Endothelial cell of umbilical vein (primary cell): ENCODE data around the gene ERBB4. TPM values are rescaled to one million over a fixed set of nuclear protein-coding genes. Genes with fewer than 3 reads are reported as not detected.

Experiments used
- BruUV-seq: library from RNA; stranded (reverse); fragments of 400-500 nt; replicated peaks from 2 replicates; lab custom pipeline; 2021; lab: Mats Ljungman, UMichigan
- CTCF ChIA-PET: fragments of 300-600, 350-600 bp; sonication (Branson Sonifier 250); formaldehyde crosslinking; loops from one replicate; lab custom pipeline; 2021; ENCODE audit warnings: antibody characterized with exemption, inconsistent platforms; lab: Charles Lee
- POLR2A ChIA-PET: fragments of 300-600, 350-600 bp; sonication (Branson Sonifier 250); formaldehyde crosslinking; loops from one replicate; lab custom pipeline; 2021; ENCODE audit warnings: antibody characterized with exemption, inconsistent platforms; lab: Charles Lee
- DNase-seq: peaks from one replicate; pipeline ENCODE4 v3.0.0-alpha.2; 2011; ENCODE audit warnings: low read depth, low spot score
- FAIRE-seq: peaks from 2 replicates; lab custom pipeline; 2011; peaks lifted over from hg19 to GRCh38; lab: Jason Lieb, UNC
- H2AFZ ChIP-seq: 2 replicates; pipeline ENCODE4 v1.6.0; 2012; ENCODE audit warnings: low read depth, low read length, control low read depth, inconsistent platforms
- H3K27ac ChIP-seq: 2 replicates; pipeline ENCODE4 v1.5.1; 2011; ENCODE audit warnings: low read depth, mild to moderate bottlenecking, control low read depth, low read length, moderate library complexity; ENCODE audit not compliant: insufficient read depth
- H3K27me3 ChIP-seq, 2 experiments: 2 replicates each; pipeline versions ENCODE4 v1.6.0 to v1.6.1; 2011; ENCODE audit warnings: low read length in 2 of 2, mixed read lengths in 1 of 2; ENCODE audit not compliant: control insufficient read depth in 2 of 2, insufficient read depth in 2 of 2
- H3K36me3 ChIP-seq, 2 experiments: 2 replicates in 1 of 2; 3 replicates in 1 of 2; pipeline ENCODE4 v1.5.1; 2011; ENCODE audit warnings: low read length in 2 of 2, mild to moderate bottlenecking in 1 of 2, moderate library complexity in 1 of 2; ENCODE audit not compliant: control insufficient read depth in 2 of 2, insufficient read depth in 2 of 2; ENCODE audit errors: extremely low read depth in 1 of 2
- H3K4me1 ChIP-seq: 3 replicates; pipeline ENCODE4 v1.5.1; 2011; ENCODE audit warnings: mild to moderate bottlenecking, low read length; ENCODE audit not compliant: control insufficient read depth, insufficient read depth; ENCODE audit errors: extremely low read depth
- H3K4me2 ChIP-seq: 2 replicates; pipeline ENCODE4 v1.6.1; 2011; ENCODE audit warnings: low read length, control low read depth, mixed read lengths; ENCODE audit not compliant: insufficient read depth
- H3K4me3 ChIP-seq, 3 experiments: fragments of 200-600 bp in 1 of 3; sonication (generic), shearing (Covaris generic) in 1 of 3; replicated peaks in 1 of 3; 2 replicates each; pipeline ENCODE4 v1.5.1; 2011 to 2016; ENCODE audit warnings: control low read depth in 3 of 3, low read length in 3 of 3, mild to moderate bottlenecking in 2 of 3, inconsistent platforms in 1 of 3, low read depth in 1 of 3, moderate library complexity in 1 of 3; ENCODE audit not compliant: insufficient read depth in 1 of 3
- H3K79me2 ChIP-seq: 2 replicates; pipeline ENCODE4 v1.6.0; 2012; ENCODE audit warnings: low read length, inconsistent platforms; ENCODE audit not compliant: control insufficient read depth, insufficient read depth
- H3K9ac ChIP-seq: replicated peaks from 2 replicates; pipeline ENCODE3; 2011; ENCODE audit warnings: low read length, control low read depth; ENCODE audit not compliant: insufficient read depth; ENCODE audit errors: extremely low read depth
- H3K9me1 ChIP-seq: replicated peaks from 3 replicates; pipeline ENCODE4 v1.6.0; 2011; ENCODE audit warnings: mild to moderate bottlenecking, low read length; ENCODE audit not compliant: control insufficient read depth, insufficient read depth; ENCODE audit errors: extremely low read depth
- H3K9me3 ChIP-seq: replicated peaks from 2 replicates; pipeline ENCODE4 v1.5.1; 2012; ENCODE audit warnings: low read length, inconsistent platforms; ENCODE audit not compliant: control insufficient read depth, insufficient read depth
- H4K20me1 ChIP-seq: replicated peaks from 2 replicates; pipeline ENCODE3; 2011; ENCODE audit warnings: mild to moderate bottlenecking, low read length; ENCODE audit not compliant: control insufficient read depth, insufficient read depth; ENCODE audit errors: extremely low read depth
- CTCF ChIP-seq, 2 donors: IDR thresholded peaks; 1 replicate in 1 of 2; 2 replicates in 1 of 2; pipeline ENCODE4 v1.5.1; 2011; ENCODE audit warnings: low read length in 2 of 2, mild to moderate bottlenecking in 2 of 2, moderate library complexity in 2 of 2, control low read depth in 1 of 2, inconsistent platforms in 1 of 2, low read depth in 1 of 2; ENCODE audit not compliant: insufficient read depth in 1 of 2; ENCODE audit errors: extremely low read depth in 1 of 2
- EZH2 ChIP-seq: IDR thresholded peaks from 2 replicates; pipeline ENCODE4 v1.6.1; 2012; ENCODE audit warnings: borderline replicate concordance, low read depth, mild to moderate bottlenecking, moderate library complexity, low read length, inconsistent platforms; ENCODE audit not compliant: severe bottlenecking
- FOS ChIP-seq: IDR thresholded peaks from 2 replicates; pipeline ENCODE4 v1.6.1; 2011; ENCODE audit warnings: mild to moderate bottlenecking, low read length, moderate library complexity, borderline replicate concordance; ENCODE audit not compliant: insufficient read depth
- GATA2 ChIP-seq: IDR thresholded peaks from 2 replicates; pipeline ENCODE4 v1.7.0; 2011; ENCODE audit warnings: low read depth, mild to moderate bottlenecking, moderate library complexity, mixed read lengths, low read length; ENCODE audit not compliant: insufficient read length, insufficient read depth
- JUN ChIP-seq: IDR thresholded peaks from 2 replicates; pipeline ENCODE4 v1.6.1; 2011; ENCODE audit warnings: borderline replicate concordance, low read depth; ENCODE audit not compliant: insufficient read length, insufficient read depth
- MAX ChIP-seq: IDR thresholded peaks from 2 replicates; pipeline ENCODE4 v1.6.1; 2011; ENCODE audit not compliant: insufficient read depth, insufficient read length
- MYC ChIP-seq: IDR thresholded peaks from one replicate; pipeline ENCODE4 v1.6.1; 2011; ENCODE audit warnings: mild to moderate bottlenecking, low read depth, low read length
- POLR2A ChIP-seq: IDR thresholded peaks from 2 replicates; pipeline ENCODE4 v1.6.1; 2012; ENCODE audit warnings: low read depth, mild to moderate bottlenecking, control low read depth, low read length
- POLR2AphosphoS5 ChIP-seq: IDR thresholded peaks from 2 replicates; pipeline ENCODE4 v1.6.1; 2012; ENCODE audit warnings: low read depth, mild to moderate bottlenecking, control low read depth, low read length, moderate library complexity; ENCODE audit not compliant: insufficient read depth
- dilution Hi-C: fragments of 300-500 bp; cut with MboI; formaldehyde crosslinking; loops from one replicate; pipeline ENCODE4 v1.15.0; 2019; ENCODE audit warnings: low sequenced_read_pairs; ENCODE audit not compliant: extremely low pct_ligation_motif_present
- intact Hi-C: fragments of 100-400 bp; cut with micrococcal nuclease; formaldehyde crosslinking; loops from one replicate; pipeline ENCODE4 v1.10.0; 2022
- polyA plus RNA-seq, 4 experiments: library from polyadenylated mRNA; depleted of rRNA in 3 of 4; stranded (reverse) in 3 of 4; unstranded in 1 of 4; fragments of >200 nt; gene quantifications; 2 replicates each; pipeline versions ENCODE4 v1.2.1 to v1.2.3, GENCODE V29; 2011 to 2012; ENCODE audit warnings: missing spikeins in 1 of 4
- total RNA-seq: library from RNA; stranded (reverse); gene quantifications from 2 replicates; pipeline ENCODE4 v1.2.3, GENCODE V29; 2021

ERBB4 gene
- total and polyA plus RNA-seq, 2 donors (not counting 3 experiments of a cell fraction or from before 2014, with no cell fraction given) = 0.01 to 0.27 TPM

GRCh38 chr2:211898702-211899101 lies 639.9 kb downstream of the ERBB4 start:
- Histone ChIP-seq H3K9me1 (no peaks in the 10 kb centered on the region), H3K4me3 (no peak overlapping the region), H3K79me2 (no peaks in the 10 kb centered on the region), H3K9me3 (no peaks in the 10 kb centered on the region), H3K4me2 (no peak overlapping the region), H3K27me3 (no peaks in the 10 kb centered on the region), H3K9ac (no peak overlapping the region), H3K27ac (no peak overlapping the region), H3K4me1 (no peaks in the 10 kb centered on the region), H4K20me1 (no peaks in the 10 kb centered on the region), H3K36me3 (no peaks in the 10 kb centered on the region), H2AFZ (no peak overlapping the region)
- DNase-seq = no peak
- dilution Hi-C loops = no loop called here
- CTCF ChIA-PET = no interaction called here
- BruUV-seq = no TSS peak
- no peak for FAIRE-seq
- POLR2A ChIA-PET = no interaction called here
- intact Hi-C loops = no loop called here
- no peak for TF ChIP-seq MAX
- TF ChIP-seq POLR2A = no peak
- no peak for TF ChIP-seq JUN
- TF ChIP-seq EZH2 = no peak
- TF ChIP-seq CTCF (IDR thresholded peaks at IDR 0.05; ENCODE audit: extremely low read depth in 1 of 2, insufficient read depth in 1 of 2, low read depth in 1 of 2, low read length in 2 of 2) = no peak
- TF ChIP-seq GATA2 = no peak
- no peak for TF ChIP-seq MYC
- no peak for TF ChIP-seq FOS
- TF ChIP-seq POLR2AphosphoS5 = no peak
